Suprapubic skin (tissue), 4 donors: ENCODE results near the gene GPR35.

Experiments used
- CTCF ChIP-seq, 2 donors: fragments of 200-600 bp in 1 of 2; fragments of 450-650 bp in 1 of 2; sonication (generic) in 1 of 2; IDR thresholded peaks; one replicate each; pipeline ENCODE4 v1.5.1; 2016 to 2019; ENCODE audit warnings: antibody characterized with exemption in 2 of 2, mild to moderate bottlenecking in 1 of 2, moderate library complexity in 1 of 2
- EP300 ChIP-seq: sonication (generic); formaldehyde crosslinking; IDR thresholded peaks from one replicate; pipeline ENCODE4 v1.6.1; 2017; ENCODE audit warnings: antibody characterized with exemption
- POLR2A ChIP-seq, 2 donors: fragments of 450-650 bp; IDR thresholded peaks; one replicate each; pipeline ENCODE4 v1.6.1; 2017; ENCODE audit warnings: antibody characterized with exemption in 2 of 2, mild to moderate bottlenecking in 2 of 2, moderate library complexity in 2 of 2
- POLR2AphosphoS5 ChIP-seq, 3 donors: sonication (generic); formaldehyde crosslinking; IDR thresholded peaks; one replicate each; pipeline ENCODE4 v1.6.1; 2017; ENCODE audit warnings: antibody characterized with exemption in 3 of 3

DNA sequence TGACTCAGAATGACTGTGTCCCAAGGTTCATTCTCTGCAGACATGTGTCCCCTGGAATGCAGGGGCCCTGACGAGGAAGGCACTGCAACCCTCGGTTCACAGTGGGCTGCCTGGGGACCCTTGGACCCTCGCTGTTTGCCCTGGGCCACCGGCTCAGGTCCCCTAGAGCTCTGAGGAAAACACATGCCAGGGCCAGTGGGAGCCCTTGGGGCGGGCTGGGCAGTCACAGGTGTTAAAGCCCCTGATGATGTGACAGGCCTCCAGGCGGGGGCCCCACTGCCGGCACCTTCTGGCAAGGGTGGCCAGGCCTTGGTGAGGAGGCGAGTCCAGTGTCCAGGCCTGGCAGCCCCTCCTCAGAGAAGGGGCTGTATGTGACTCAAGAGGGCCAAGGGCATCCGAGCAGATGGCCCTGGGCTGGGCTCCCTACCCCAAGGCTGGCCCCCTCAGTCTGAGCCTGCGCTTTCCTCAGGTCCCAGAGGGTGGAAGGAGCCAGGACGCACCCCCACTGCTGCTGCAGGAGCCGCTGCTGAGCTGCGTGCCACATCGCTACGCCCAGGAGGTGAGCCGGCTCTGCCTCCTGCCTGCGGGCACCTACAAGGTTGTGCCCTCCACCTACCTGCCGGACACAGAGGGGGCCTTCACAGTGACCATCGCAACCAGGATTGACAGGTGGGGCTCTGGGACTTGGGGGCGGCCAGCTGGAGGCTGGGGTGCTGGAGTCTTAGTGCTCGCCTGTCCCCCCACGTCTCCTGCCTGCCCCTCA lies 27.7 kb upstream of the GPR35 start:
- no peak for TF ChIP-seq CTCF (IDR thresholded peaks at IDR 0.05)
- no peak for TF ChIP-seq EP300
- TF ChIP-seq POLR2A (IDR thresholded peaks at IDR 0.05), result no peak
- no peak for TF ChIP-seq POLR2AphosphoS5 (IDR thresholded peaks at IDR 0.05)
